COLO829 (cell line): Measurements from ENCODE around the gene PRIMPOL.
"Not testable (repeated sequence)": the region's sequence is repeated elsewhere in the genome, so short reads cannot be mapped to it uniquely, and the experiment has no call there.

Experiments used
- DNase-seq: peaks from one replicate; pipeline ENCODE4 v3.0.0; 2012; ENCODE audit warnings: low spot score

PRIMPOL gene

DNA sequence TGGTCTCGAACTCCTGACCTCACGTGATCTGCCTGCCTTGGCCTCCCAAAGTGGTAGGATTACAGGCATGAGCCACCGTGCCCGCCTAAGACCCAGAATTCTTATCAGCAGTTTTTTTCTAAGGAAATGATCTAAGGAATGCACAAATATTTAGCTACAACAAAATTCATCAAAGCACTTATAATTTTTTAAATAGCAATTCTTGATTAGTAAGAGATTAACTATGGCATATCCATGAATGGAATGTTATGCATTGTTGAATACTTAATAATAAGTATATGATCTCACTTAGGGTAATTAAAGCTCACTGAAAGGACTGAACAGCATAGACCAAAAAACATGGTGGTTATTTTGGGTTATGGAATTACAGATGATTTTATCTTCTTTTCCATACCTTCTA is 66.0 kb downstream of the PRIMPOL start:
- DNase-seq: no peak

DNA sequence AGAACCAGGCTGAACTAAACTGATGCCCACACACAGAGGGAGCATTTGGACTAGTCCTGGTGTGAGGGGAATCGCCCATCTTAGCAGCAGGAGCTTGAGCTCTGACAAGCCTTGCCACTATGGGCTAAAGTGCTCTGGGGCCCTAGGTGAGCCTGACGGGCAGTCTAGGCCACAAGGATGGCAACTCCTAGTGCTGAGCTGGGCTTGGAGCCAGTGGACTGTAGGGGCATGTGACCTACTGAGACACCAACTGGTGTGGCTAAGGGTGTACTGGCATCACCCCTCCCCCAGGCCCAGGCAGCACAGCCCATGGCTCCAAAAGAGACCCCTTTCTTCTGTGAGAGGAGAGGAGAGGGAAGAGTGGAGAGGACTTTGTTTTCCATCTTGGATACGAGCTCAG is 69.9 kb downstream of the PRIMPOL start:
- DNase-seq: no peak

GRCh38 chr4:184721254-184721653 is 71.7 kb downstream of the PRIMPOL start:
- DNase-seq: no peak

DNA sequence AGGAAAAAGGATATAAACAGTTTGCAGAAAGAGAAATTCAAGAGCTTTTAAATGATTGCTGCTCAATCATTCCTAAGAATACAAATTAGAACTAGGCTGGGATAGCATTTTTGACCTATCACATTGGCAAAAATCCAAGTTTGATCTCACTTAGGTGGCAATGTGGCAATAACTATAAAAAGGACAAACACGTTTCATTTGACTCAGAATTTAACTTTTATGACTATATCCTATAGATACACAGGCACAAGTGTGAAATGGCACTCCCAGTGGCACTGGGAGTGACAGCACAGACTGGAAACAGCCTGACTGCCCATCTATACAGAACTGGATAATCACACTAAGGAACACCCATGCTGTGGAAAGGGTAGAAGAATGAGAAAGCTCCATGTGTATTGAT is 73.3 kb downstream of the PRIMPOL start:
- no peak for DNase-seq

DNA sequence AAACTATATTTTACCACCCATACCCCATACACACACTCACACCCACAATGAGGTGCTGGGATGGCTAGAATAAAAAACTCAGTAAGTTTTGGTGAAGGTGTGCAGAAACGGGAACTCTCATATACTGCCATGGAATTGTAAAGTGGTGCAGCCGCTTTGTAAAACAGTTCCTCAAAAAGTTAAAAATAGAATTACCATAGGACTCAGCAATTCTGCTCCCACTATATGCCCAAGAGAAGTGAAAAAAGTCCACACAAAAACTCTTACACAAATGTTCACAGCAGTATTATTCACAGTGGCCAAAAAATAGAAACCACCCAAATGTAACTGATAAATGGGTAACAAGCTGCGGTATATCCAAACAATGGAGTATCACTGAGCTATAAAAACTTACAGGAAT is 77.9 kb downstream of the PRIMPOL start:
- DNase-seq: no peak

DNA sequence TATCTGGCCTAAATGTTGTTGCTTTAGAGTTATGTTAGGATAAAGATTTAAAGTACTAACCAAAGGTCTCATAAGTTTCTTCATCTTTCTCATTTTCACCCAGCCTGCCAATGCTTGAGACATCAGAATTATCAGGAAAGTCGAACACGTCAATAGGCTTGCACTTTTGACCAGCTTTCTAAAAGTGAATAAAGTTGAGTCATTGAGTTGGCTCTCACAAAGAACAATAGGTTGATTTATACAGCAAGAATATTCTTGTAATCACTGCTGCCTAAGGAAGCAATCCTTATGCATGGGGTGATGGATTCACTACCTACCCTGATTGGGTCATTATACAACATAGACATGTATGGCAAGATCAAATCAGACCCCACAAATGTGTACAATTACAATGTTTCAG is 79.3 kb downstream of the PRIMPOL start:
- DNase-seq: peak; percentile 84

DNA sequence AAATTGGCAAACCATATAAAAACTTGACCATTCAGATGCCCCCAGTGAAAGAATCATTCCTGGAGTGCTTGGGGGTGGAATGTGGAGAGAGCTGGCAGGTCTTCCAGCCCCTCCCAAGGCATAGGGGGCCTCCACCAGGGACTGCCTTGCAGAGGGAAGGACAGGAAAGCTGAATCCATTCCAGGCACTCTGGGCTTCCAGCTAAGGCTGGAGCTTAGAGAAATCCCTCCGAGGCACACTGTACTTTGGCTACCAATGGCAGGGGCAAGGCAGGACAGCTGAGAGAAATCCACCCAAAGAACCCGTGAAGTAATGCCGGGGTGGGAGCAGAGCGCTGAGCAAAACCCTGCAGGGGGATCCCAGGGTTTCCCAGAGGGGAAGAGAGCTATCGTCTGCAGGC is 80.4 kb downstream of the PRIMPOL start:
- no peak for DNase-seq

DNA sequence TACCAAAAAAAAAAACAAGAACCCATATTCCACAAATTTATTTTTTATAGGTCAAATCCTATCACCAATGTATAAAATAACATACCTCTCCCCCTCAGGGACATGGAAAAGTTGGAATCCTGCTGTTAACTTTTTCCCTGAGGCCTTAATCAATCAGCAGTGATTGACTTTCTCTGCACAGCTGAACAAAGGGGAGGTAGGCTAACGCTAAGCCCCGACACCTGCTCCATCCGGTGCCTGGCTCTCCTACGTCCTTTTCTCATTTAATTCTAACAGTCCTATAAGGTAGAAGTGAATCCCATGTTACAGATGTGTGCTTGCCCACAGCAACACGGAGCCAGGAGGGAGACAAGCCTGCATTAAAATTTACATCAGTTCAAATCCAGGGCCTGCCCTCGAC is 81.5 kb downstream of the PRIMPOL start:
- no peak for DNase-seq

DNA sequence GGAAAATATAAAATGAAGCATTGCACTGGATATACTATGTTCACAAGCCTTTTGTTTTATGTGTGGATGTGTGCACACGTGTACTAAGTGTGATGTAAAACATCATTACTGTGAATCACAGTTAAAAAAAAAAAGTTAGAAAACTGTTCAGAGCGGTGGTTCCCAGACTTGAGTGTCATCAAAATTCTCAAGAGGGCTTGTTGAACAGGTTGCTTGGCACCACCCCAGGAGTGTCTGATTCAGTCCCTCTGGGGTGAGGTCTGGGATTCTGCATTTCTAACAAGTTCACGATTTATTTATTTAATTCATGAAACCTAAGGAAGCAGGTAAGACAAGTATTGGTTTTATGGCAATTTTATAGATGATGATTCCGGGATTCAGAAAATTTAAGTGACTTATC is 82.6 kb downstream of the PRIMPOL start:
- no peak for DNase-seq

DNA sequence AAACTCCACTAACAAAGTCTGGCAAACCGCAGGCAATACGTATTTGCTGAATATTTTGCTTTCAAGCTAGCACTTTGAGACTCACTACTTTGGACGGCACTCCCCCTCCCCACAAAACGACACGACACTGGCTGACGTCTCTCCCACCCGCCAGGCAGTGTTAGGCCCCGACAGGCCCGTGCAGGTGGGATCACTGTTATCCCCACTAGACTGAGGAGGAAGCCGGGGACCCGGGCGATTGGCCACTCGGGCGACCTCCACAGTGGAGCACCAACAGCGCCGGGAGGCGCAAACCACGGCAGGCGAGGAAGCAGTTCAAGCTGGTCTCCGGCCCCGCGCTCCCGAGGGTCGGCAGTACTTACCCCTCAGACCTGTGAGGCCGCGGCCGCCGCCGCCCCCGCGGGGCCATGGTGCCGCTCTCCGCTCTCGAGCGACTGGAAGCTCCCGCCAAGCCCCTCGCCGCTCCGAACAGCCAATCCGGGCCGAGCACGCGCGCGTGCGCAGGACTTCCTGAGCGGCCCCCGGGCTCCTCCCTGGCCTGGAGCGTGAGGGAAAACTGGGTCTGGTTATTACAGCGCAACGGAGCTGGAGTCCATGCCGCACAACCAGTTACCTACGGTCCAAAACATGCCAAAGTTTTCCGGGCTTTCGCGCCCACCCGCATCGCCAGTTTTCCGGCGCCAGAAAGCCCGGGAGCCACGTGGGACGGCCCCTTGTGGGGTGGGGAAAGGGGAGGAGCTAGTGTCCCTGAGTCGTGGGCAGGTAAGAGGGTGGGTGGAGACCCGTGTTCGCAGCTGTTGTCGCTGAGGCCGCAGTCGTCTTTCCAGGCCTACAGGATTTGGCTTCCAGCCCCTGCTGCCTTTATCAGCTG is 84.4 kb downstream of the PRIMPOL start, which contains the start of gene CENPU:
TSS of gene CENPU (minus strand) at position 443 of the 871 bp plus-strand sequence. CDS start at position 409, 34 bp downstream.
- DNase-seq: peak; percentile 99

DNA sequence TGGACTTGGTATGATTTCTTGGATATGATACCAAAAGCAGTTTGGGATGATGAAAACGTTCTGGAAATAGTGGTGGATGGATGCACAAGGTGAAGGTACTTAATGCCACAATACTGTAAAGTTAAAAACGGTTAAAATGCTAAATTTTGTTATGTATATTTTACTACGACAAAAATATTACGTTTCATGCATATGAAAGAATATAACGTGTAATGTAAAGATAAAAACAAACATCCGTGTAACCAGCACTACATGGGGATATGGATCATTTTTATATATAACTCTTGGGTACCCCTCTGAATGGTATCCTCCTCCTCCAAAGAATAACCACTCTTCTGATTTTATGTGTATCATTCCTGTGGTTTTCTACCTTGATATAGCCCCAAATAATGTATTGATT is 85.2 kb downstream of the PRIMPOL start:
- no peak for DNase-seq

DNA sequence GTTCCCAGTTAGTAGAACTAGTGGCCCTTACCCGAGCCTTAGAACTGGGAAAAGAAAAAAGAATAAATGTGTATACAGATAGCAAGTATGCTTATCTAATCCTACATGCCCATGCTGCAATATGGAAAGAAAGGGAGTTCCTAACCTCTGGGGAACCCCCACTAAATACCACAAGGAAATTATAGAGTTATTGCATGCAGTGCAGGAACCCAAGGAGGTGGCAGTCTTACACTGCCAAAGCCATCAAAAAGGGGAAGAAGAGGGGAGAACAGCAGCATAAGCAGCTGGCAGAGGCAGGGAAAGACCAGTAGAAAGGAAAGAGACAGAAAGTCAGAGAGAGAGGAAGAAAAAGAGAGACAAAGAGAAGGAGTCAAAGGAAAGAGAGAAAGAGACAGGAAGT is 90.0 kb downstream of the PRIMPOL start:
- not testable (repeated sequence) for DNase-seq

- no peak for DNase-seq
Observed at GRCh38 chr4:184740980-184741391, 91.4 kb downstream of the PRIMPOL start.

DNA sequence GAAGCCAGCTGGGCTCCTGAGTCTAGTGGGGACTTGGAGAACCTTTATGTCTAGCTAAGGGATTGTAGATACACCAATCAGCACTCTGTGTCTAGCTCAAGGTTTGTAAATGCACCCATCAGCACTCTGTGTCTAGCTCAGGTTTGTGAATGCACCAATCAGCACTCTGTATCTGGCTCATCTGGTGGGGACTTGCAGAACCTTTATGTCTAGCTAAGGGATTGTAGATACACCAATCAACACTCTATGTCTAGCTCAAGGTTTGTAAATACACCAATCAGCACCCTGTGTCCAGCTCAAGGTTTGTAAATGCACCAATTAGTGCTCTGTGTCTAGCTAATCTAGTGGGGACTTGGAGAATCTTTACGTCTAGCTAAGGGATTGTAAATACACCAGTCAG is 92.1 kb downstream of the PRIMPOL start:
- not testable (repeated sequence) for DNase-seq

- DNase-seq: no peak
Observed at GRCh38 chr4:184743650-184744049, 94.1 kb downstream of the PRIMPOL start.

- DNase-seq: no peak
Observed at GRCh38 chr4:184744236-184744635, 94.7 kb downstream of the PRIMPOL start.
